H1 (cell line): ENCODE measurements around the gene TECPR2. TPM values are rescaled to one million over a fixed set of nuclear protein-coding genes. Genes with fewer than 3 reads are reported as not detected.
A peak's percentile ranks its signal among the peaks of the same experiment; 100 is the strongest.

Source experiments
- CTCF ChIA-PET: fragments of 300-600 bp; sonication (Branson Sonifier 250); formaldehyde crosslinking; loops from one replicate; lab custom pipeline; 2021; ENCODE audit not compliant: partially characterized antibody; lab: Charles Lee
- POLR2A ChIA-PET: fragments of 300-600 bp; sonication (Branson Sonifier 250); formaldehyde crosslinking; loops from one replicate; lab custom pipeline; 2021; ENCODE audit warnings: inconsistent platforms; ENCODE audit not compliant: partially characterized antibody; lab: Charles Lee
- DNase-seq, 2 experiments: peaks; one replicate each; pipeline versions ENCODE4 v3.0.0 to v3.0.0-alpha.2; 2010 to 2022; ENCODE audit warnings: low spot score in 2 of 2, low read depth in 1 of 2, mixed read lengths in 1 of 2
- FAIRE-seq: peaks from 2 replicates; lab custom pipeline; 2011; peaks lifted over from hg19 to GRCh38; lab: Jason Lieb, UNC
- H2AFZ ChIP-seq: 2 replicates; pipeline ENCODE4 v1.8.1; 2012; ENCODE audit warnings: low read length, inconsistent platforms
- H2AK5ac ChIP-seq: 2 replicates; pipeline ENCODE4 v1.6.1; 2013; ENCODE audit warnings: low read depth, low read length
- H2BK120ac ChIP-seq: replicated peaks from 2 replicates; pipeline ENCODE3; 2013; ENCODE audit warnings: low read depth, low read length, inconsistent platforms
- H2BK12ac ChIP-seq: 2 replicates; pipeline ENCODE4 v1.6.1; 2013; ENCODE audit warnings: low read depth, low read length
- H2BK15ac ChIP-seq: 2 replicates; pipeline ENCODE4 v1.6.1; 2013; ENCODE audit warnings: low read length
- H2BK20ac ChIP-seq: 2 replicates; pipeline ENCODE4 v1.6.1; 2013; ENCODE audit warnings: low read length
- H2BK5ac ChIP-seq: 2 replicates; pipeline ENCODE4 v1.6.1; 2013; ENCODE audit warnings: low read depth, low read length
- H3K14ac ChIP-seq: 2 replicates; pipeline ENCODE4 v1.6.1; 2013; ENCODE audit warnings: inconsistent platforms; ENCODE audit not compliant: insufficient read length
- H3K18ac ChIP-seq: 2 replicates; pipeline ENCODE4 v1.6.1; 2013; ENCODE audit warnings: low read length; ENCODE audit errors: extremely low read depth
- H3K23ac ChIP-seq: 2 replicates; pipeline ENCODE4 v1.6.1; 2013; ENCODE audit warnings: inconsistent platforms; ENCODE audit not compliant: insufficient read length
- H3K23me2 ChIP-seq: 2 replicates; pipeline ENCODE4 v1.6.1; 2013; ENCODE audit warnings: low read depth, low read length
- H3K27ac ChIP-seq: 2 replicates; pipeline ENCODE4 v1.6.1; 2011; ENCODE audit warnings: low read depth, low read length, inconsistent platforms
- H3K27me3 ChIP-seq, 4 experiments: replicated peaks in 1 of 4; 1 replicate in 1 of 4; 2 replicates in 3 of 4; pipeline versions ENCODE4 v1.6.1 to v1.8.1; 2011 to 2013; ENCODE audit warnings: low read length in 3 of 4, mild to moderate bottlenecking in 3 of 4, inconsistent platforms in 2 of 4, mixed read lengths in 2 of 4, moderate library complexity in 1 of 4; ENCODE audit not compliant: control insufficient read depth in 3 of 4, insufficient read depth in 3 of 4; ENCODE audit errors: extremely low read depth in 1 of 4
- H3K36me3 ChIP-seq, 4 experiments: 2 replicates each; pipeline versions ENCODE4 v1.6.1 to v1.8.1; 2011 to 2013; ENCODE audit warnings: mild to moderate bottlenecking in 4 of 4, low read length in 3 of 4, moderate library complexity in 2 of 4, control low read depth in 1 of 4, inconsistent platforms in 1 of 4; ENCODE audit not compliant: insufficient read depth in 4 of 4, control insufficient read depth in 2 of 4
- H3K4ac ChIP-seq: replicated peaks from 2 replicates; pipeline ENCODE3; 2013; ENCODE audit warnings: low read length, low read depth, mixed read lengths, inconsistent platforms; ENCODE audit not compliant: insufficient read length
- H3K4me1 ChIP-seq, 4 experiments: replicated peaks in 1 of 4; 1 replicate in 1 of 4; 2 replicates in 3 of 4; pipeline versions ENCODE4 v1.6.1 to v1.8.1; 2011 to 2013; ENCODE audit warnings: low read length in 3 of 4, inconsistent platforms in 2 of 4, mixed read lengths in 1 of 4; ENCODE audit not compliant: insufficient read depth in 4 of 4, control insufficient read depth in 3 of 4
- H3K4me2 ChIP-seq, 2 experiments: 2 replicates each; pipeline versions ENCODE4 v1.6.1 to v1.8.1; 2011 to 2013; ENCODE audit warnings: low read depth in 2 of 2, low read length in 2 of 2, control low read depth in 1 of 2, inconsistent platforms in 1 of 2, mild to moderate bottlenecking in 1 of 2; ENCODE audit not compliant: insufficient read depth in 1 of 2
- H3K4me3 ChIP-seq, 4 experiments: fragments of 200-600, 300-600 bp in 1 of 4; sonication (generic), shearing (Covaris generic), sonication (Bioruptor Twin) in 1 of 4; 2 replicates each; pipeline versions ENCODE4 v1.5.1 to v1.8.1; 2011 to 2016; ENCODE audit warnings: low read length in 4 of 4, low read depth in 3 of 4, control low read depth in 2 of 4, inconsistent platforms in 2 of 4, mild to moderate bottlenecking in 2 of 4, mixed read lengths in 1 of 4, moderate library complexity in 1 of 4; ENCODE audit not compliant: insufficient read depth in 2 of 4; ENCODE audit errors: extremely low read depth in 1 of 4
- H3K56ac ChIP-seq: replicated peaks from 2 replicates; pipeline ENCODE3; 2013; ENCODE audit warnings: low read depth, mild to moderate bottlenecking, mixed read lengths, low read length, inconsistent platforms; ENCODE audit not compliant: insufficient read length
- H3K79me1 ChIP-seq: 2 replicates; pipeline ENCODE4 v1.6.1; 2013; ENCODE audit warnings: low read depth, low read length, control low read depth
- H3K79me2 ChIP-seq, 2 experiments: 2 replicates each; pipeline versions ENCODE4 v1.6.1 to v1.8.1; 2012 to 2013; ENCODE audit warnings: low read length in 2 of 2, mild to moderate bottlenecking in 2 of 2, inconsistent platforms in 1 of 2; ENCODE audit not compliant: insufficient read depth in 2 of 2, control insufficient read depth in 1 of 2
- H3K9ac ChIP-seq, 4 experiments: replicated peaks in 1 of 4; 1 replicate in 1 of 4; 2 replicates in 3 of 4; pipeline versions ENCODE4 v1.6.1 to v1.8.1; 2011 to 2013; ENCODE audit warnings: low read depth in 3 of 4, low read length in 3 of 4, control low read depth in 2 of 4, mild to moderate bottlenecking in 2 of 4, moderate library complexity in 2 of 4, inconsistent platforms in 1 of 4; ENCODE audit errors: extremely low read depth in 1 of 4
- H3K9me3 ChIP-seq, 2 experiments: 2 replicates each; pipeline versions ENCODE4 v1.6.1 to v1.8.1; 2012 to 2013; ENCODE audit warnings: mild to moderate bottlenecking in 2 of 2, moderate library complexity in 2 of 2, control low read depth in 1 of 2, inconsistent platforms in 1 of 2, low read depth in 1 of 2, low read length in 1 of 2, mixed read lengths in 1 of 2; ENCODE audit not compliant: insufficient read depth in 2 of 2
- H4K20me1 ChIP-seq, 2 experiments: replicated peaks in 1 of 2; 2 replicates each; pipeline versions ENCODE3 to v1.8.1; 2011 to 2013; ENCODE audit warnings: inconsistent platforms in 2 of 2, low read length in 2 of 2, mild to moderate bottlenecking in 1 of 2; ENCODE audit not compliant: insufficient read depth in 2 of 2, control insufficient read depth in 1 of 2
- H4K5ac ChIP-seq: 2 replicates; pipeline ENCODE4 v1.6.1; 2013; ENCODE audit warnings: low read length, low read depth, mixed read lengths, inconsistent platforms; ENCODE audit not compliant: insufficient read length
- H4K8ac ChIP-seq: 2 replicates; pipeline ENCODE4 v1.8.0; 2013; ENCODE audit warnings: mild to moderate bottlenecking, moderate library complexity, low read length, inconsistent platforms; ENCODE audit not compliant: insufficient read depth; ENCODE audit errors: extremely low read depth
- H4K91ac ChIP-seq: replicated peaks from 2 replicates; pipeline ENCODE3; 2013; ENCODE audit warnings: low read length, mixed read lengths, inconsistent platforms; ENCODE audit not compliant: insufficient read length
- BCL11A ChIP-seq, 2 experiments: IDR thresholded peaks; one replicate each; pipeline ENCODE4 v1.6.1; 2011; ENCODE audit warnings: low read depth in 2 of 2, low read length in 2 of 2, mild to moderate bottlenecking in 2 of 2
- CBX5 ChIP-seq: fragments of 300-800, 300-1000 bp; sonication (generic); IDR thresholded peaks from 2 replicates; pipeline ENCODE4 v1.7.1; 2016; ENCODE audit warnings: antibody characterized with exemption, low read length, low read depth
- CHD1 ChIP-seq: IDR thresholded peaks from 2 replicates; pipeline ENCODE4 v1.6.1; 2012; ENCODE audit warnings: low read depth, low read length, improper control_type of control experiment
- EGR1 ChIP-seq: IDR thresholded peaks from 2 replicates; pipeline ENCODE4 v1.6.1; 2011; ENCODE audit warnings: low read depth, low read length, borderline replicate concordance
- KDM1A ChIP-seq: fragments of 200-600, 300-600 bp; sonication (generic); IDR thresholded peaks from 2 replicates; pipeline ENCODE4 v1.7.1; 2016; ENCODE audit warnings: mild to moderate bottlenecking, low read length, borderline replicate concordance
- RFX5 ChIP-seq: IDR thresholded peaks from 2 replicates; pipeline ENCODE4 v1.6.1; 2011; ENCODE audit warnings: low read depth, low read length, improper control_type of control experiment, borderline replicate concordance
- RXRA ChIP-seq: IDR thresholded peaks from 2 replicates; pipeline ENCODE4 v1.6.1; 2011; ENCODE audit warnings: low read depth, mild to moderate bottlenecking, low read length, moderate library complexity; ENCODE audit not compliant: insufficient read depth
- SIX5 ChIP-seq: IDR thresholded peaks from 2 replicates; pipeline ENCODE4 v1.6.1; 2011; ENCODE audit warnings: mild to moderate bottlenecking, low read depth, low read length
- TAF1 ChIP-seq: IDR thresholded peaks from 2 replicates; pipeline ENCODE4 v1.6.1; 2011; ENCODE audit warnings: mild to moderate bottlenecking, low read depth, low read length
- YY1 ChIP-seq: IDR thresholded peaks from 2 replicates; pipeline ENCODE4 v1.6.1; 2011; ENCODE audit warnings: low read depth, mild to moderate bottlenecking, low read length
- WGBS, 2 experiments: shearing (Covaris generic) in 1 of 2; methylation state at CpG; one replicate each; pipeline versions ENCODE4 v1.1.6 to v1.1.7; 2013 to 2015; ENCODE audit warnings: low lambda C conversion rate in 2 of 2, mixed read lengths in 2 of 2, inconsistent platforms in 1 of 2, low coverage in 1 of 2, missing lambda C conversion rate in 1 of 2; ENCODE audit not compliant: insufficient replicate concordance in 2 of 2, insufficient coverage in 1 of 2, insufficient read length in 1 of 2; ENCODE audit errors: extremely low coverage in 1 of 2, missing lambda C conversion rate in 1 of 2; 5-methylcytosine and 5-hydroxymethylcytosine counted together
- polyA plus RNA-seq, 7 experiments: library from polyadenylated mRNA; depleted of rRNA in 3 of 7; stranded (reverse) in 5 of 7; unstranded in 2 of 7; fragments of >200 nt in 5 of 7; fragments of 200-250 nt in 2 of 7; gene quantifications; 1 replicate in 5 of 7; 2 replicates in 1 of 7; 4 replicates in 1 of 7; pipeline versions ENCODE4 v1.2.1 to v1.2.3, GENCODE V29; 2011 to 2013; ENCODE audit warnings: missing spikeins in 2 of 7, mixed read lengths in 2 of 7
- total RNA-seq: library from RNA; stranded (reverse); fragmentation: NEBNext Ultra II Directional; extraction: Animal tissue kit (Norgen Biotek cat#: 25700); gene quantifications from 2 replicates; pipeline ENCODE4 v1.2.1, GENCODE V29; 2021
- TF ChIP-seq, protein P1 (sequence below), 3 experiments: IDR thresholded peaks; 1 replicate in 2 of 3; 2 replicates in 1 of 3; pipeline versions ENCODE4 v1.5.1 to v1.6.1; 2011; ENCODE audit warnings: low read length in 3 of 3, mild to moderate bottlenecking in 3 of 3, inconsistent platforms in 2 of 3, low read depth in 1 of 3, moderate library complexity in 1 of 3; ENCODE audit not compliant: insufficient read depth in 1 of 3; ENCODE audit errors: control extremely low read depth in 1 of 3

Gene TECPR2
- total and polyA plus RNA-seq, 2 of the 8 experiments (the other 6 are each of a cell fraction or from before 2014, with no cell fraction given) = 6.8 to 19.4 TPM

- H2BK15ac ChIP-seq = no peak overlapping the region
- H2BK12ac ChIP-seq = no peak overlapping the region
- H3K9ac ChIP-seq = no peak overlapping the region
- peaks cover 0 to 4% of the 10 kb centered on the region in 2 experiments for H4K20me1 ChIP-seq
- no peaks in the 10 kb centered on the region; a peak in 1 of 7 replicates for H3K27me3 ChIP-seq
- H4K5ac ChIP-seq = no peak overlapping the region
- DNase-seq (no peak), FAIRE-seq (no peak)
- H3K36me3 ChIP-seq = 0 out of 8 replicates have a peak, but pooled peaks cover 0 to 3% (median 0%) of the 10 kb centered on the region in 4 experiments
- no peak overlapping the region for H2AK5ac ChIP-seq
- H3K4me2 ChIP-seq = no peak overlapping the region
- no peaks in the 10 kb centered on the region; the same call in 1 of the 2 replicates for H3K79me1 ChIP-seq
- H3K14ac ChIP-seq = no peak overlapping the region
- no peak overlapping the region for H4K91ac ChIP-seq
- no peak overlapping the region for H2BK20ac ChIP-seq
- H3K4ac ChIP-seq = no peak overlapping the region
- H3K27ac ChIP-seq = no peak overlapping the region
- H3K18ac ChIP-seq = no peak overlapping the region
- H4K8ac ChIP-seq = no peak overlapping the region; the same call in 1 of the 2 replicates
- no peaks in the 10 kb centered on the region for H3K79me2 ChIP-seq
- H3K23me2 ChIP-seq = no peaks in the 10 kb centered on the region; the same call in 1 of the 2 replicates
- H3K23ac ChIP-seq = no peak overlapping the region
- CTCF ChIA-PET = interaction anchor here (0.7 to 5.4 kb wide), 17 partner anchors 8 to 273 kb away, joined by 3 to 42 read pairs (median 5); partner anchors contain the start of gene ANKRD9
- no peak overlapping the region for H2AFZ ChIP-seq
- H3K4me1 ChIP-seq = no peaks in the 10 kb centered on the region; a peak in 1 of 7 replicates
- H3K56ac ChIP-seq = no peak overlapping the region
- H3K9me3 ChIP-seq = no peaks in the 10 kb centered on the region
- 0 out of 2 replicates have a peak overlapping the region, but pooled peaks have one; percentile 9 for H2BK5ac ChIP-seq
- WGBS, 2 experiments = 89% methylated on average over 14 of the region's 14 CpGs; no CpG with 5 or more reads in 1 of the 2 experiments
- H3K4me3 ChIP-seq = no peak overlapping the region
- POLR2A ChIA-PET = no interaction called here
- H2BK120ac ChIP-seq = no peak overlapping the region
- TF ChIP-seq CHD1 (no peak), RXRA (no peak), CBX5 (no peak), KDM1A (no peak), BCL11A (IDR thresholded peaks at IDR 0.05; ENCODE audit: low read depth in 2 of 2, low read length in 2 of 2) (no peak), RFX5 (no peak), EGR1 (no peak), TAF1 (no peak), SIX5 (no peak), YY1 (no peak)
- TF ChIP-seq, protein P1, sequence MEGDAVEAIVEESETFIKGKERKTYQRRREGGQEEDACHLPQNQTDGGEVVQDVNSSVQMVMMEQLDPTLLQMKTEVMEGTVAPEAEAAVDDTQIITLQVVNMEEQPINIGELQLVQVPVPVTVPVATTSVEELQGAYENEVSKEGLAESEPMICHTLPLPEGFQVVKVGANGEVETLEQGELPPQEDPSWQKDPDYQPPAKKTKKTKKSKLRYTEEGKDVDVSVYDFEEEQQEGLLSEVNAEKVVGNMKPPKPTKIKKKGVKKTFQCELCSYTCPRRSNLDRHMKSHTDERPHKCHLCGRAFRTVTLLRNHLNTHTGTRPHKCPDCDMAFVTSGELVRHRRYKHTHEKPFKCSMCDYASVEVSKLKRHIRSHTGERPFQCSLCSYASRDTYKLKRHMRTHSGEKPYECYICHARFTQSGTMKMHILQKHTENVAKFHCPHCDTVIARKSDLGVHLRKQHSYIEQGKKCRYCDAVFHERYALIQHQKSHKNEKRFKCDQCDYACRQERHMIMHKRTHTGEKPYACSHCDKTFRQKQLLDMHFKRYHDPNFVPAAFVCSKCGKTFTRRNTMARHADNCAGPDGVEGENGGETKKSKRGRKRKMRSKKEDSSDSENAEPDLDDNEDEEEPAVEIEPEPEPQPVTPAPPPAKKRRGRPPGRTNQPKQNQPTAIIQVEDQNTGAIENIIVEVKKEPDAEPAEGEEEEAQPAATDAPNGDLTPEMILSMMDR (IDR thresholded peaks at IDR 0.05; ENCODE audit: control extremely low read depth in 1 of 3, insufficient read depth in 1 of 3, low read depth in 1 of 3, low read length in 3 of 3) = no peak
Measured at GRCh38 chr14:102500158-102500662, 137.5 kb downstream of the TECPR2 start.
